GM12873 (cell line): ENCODE results near the gene DOCK2.

Experiments used
- CTCF ChIP-seq: IDR thresholded peaks from 2 replicates; pipeline ENCODE4 v1.5.1; 2012; ENCODE audit warnings: low read depth, mild to moderate bottlenecking, moderate library complexity, low read length, control low read depth; ENCODE audit not compliant: insufficient read depth; ENCODE audit errors: missing control alignments

DOCK2 gene

GRCh38 chr5:169921384-169921783 is 284.3 kb downstream of the DOCK2 start:
- no peak for TF ChIP-seq CTCF

GRCh38 chr5:169921949-169922348 is 284.9 kb downstream of the DOCK2 start:
- TF ChIP-seq CTCF: no peak

GRCh38 chr5:169922474-169922873 is 285.4 kb downstream of the DOCK2 start:
- no peak for TF ChIP-seq CTCF

- TF ChIP-seq CTCF: no peak
Observed at GRCh38 chr5:169923988-169924387, 286.9 kb downstream of the DOCK2 start.

GRCh38 chr5:169933127-169933526 is 296.1 kb downstream of the DOCK2 start:
- TF ChIP-seq CTCF: no peak

- no peak for TF ChIP-seq CTCF
Observed at GRCh38 chr5:169933616-169934015, 296.5 kb downstream of the DOCK2 start.

- no peak for TF ChIP-seq CTCF
Observed at GRCh38 chr5:169934990-169935389, 297.9 kb downstream of the DOCK2 start.
